ENCODE data around the gene CENPH. TPM values are rescaled to one million over a fixed set of nuclear protein-coding genes. Genes with fewer than 3 reads are reported as not detected.

Gene CENPH
- total and polyA plus RNA-seq, 2 of the 13 experiments (the other 11 are each of a cell fraction or from before 2014, with no cell fraction given) = 11.2 to 28.8 TPM

DNA sequence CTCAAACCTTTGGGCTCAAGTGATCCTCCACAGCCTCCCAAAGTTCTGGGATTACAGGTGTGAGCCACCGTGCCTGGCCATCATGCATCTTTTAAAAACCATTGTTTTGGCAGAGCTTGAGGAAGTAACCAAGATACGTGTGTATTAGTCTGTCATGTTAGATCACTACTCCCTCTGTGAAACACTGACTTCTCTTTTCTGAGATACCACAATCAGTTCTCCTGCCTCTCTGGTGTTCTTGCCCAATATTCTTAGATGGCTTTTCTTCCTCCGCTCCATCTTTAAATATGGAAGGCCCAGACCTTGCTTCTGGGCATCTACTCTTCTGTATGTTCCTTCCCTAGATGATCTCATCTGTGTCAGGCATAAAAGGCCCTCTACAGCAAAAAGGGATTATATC is 36.7 kb upstream of the CENPH start:
- Histone ChIP-seq H3K36me3 (replicated peaks in 1 of 2; ENCODE audit: control insufficient read depth in 1 of 2, insufficient read depth in 2 of 2, low read length in 2 of 2) (no peaks in the 10 kb centered on the region), H3K4me1 (ENCODE audit: insufficient read depth, low read length) (peaks cover 10% of the 10 kb centered on the region; the same call in 1 of the 2 replicates), H3K9me3 (ENCODE audit: low read length) (no peaks in the 10 kb centered on the region), H3K4me3 (replicated peaks in 1 of 3; ENCODE audit: insufficient read depth in 1 of 3, low read depth in 2 of 3, low read length in 3 of 3) (no peak overlapping the region), H3K27me3 (ENCODE audit: control insufficient read depth in 1 of 2, insufficient read depth in 2 of 2, low read length in 2 of 2) (no peaks in the 10 kb centered on the region), H2AFZ (ENCODE audit: low read length) (no peak overlapping the region), H4K20me1 (ENCODE audit: insufficient read depth, low read length) (no peaks in the 10 kb centered on the region), H3K27ac (ENCODE audit: extremely low read length, insufficient read depth, low read length) (no peak overlapping the region), H3K4me2 (ENCODE audit: low read depth, low read length) (no peak overlapping the region), H3K79me2 (ENCODE audit: insufficient read depth, low read length) (no peaks in the 10 kb centered on the region), H3K9ac (ENCODE audit: insufficient read depth, low read depth, low read length) (no peak overlapping the region)
- DNase-seq (ENCODE audit: low spot score) (no peak), ATAC-seq (no peak), FAIRE-seq (no peak)
- ChIA-PET CTCF (ENCODE audit: low intra/inter-chr PET ratio, low total read pairs) (no interaction called here), POLR2A (no interaction called here)
- intact Hi-C loops (cut with micrococcal nuclease; ENCODE audit: unreplicated experiment) = no loop called here
- BruUV-seq (replicated peaks) = no TSS peak
- 44% methylated on average over 3 of the region's 3 CpGs for WGBS (ENCODE audit: low lambda C conversion rate)
- no peak for TF ChIP-seq IRF1 (CRISPR knock-in tag; IDR thresholded peaks at IDR 0.05; ENCODE audit: low read depth)
- TF ChIP-seq SRSF1 (optimal IDR thresholded peaks at IDR 0.05; ENCODE audit: low read depth, low read length) = no peak
- no peak for TF ChIP-seq KDM1A (CRISPR knock-in tag; IDR thresholded peaks at IDR 0.05)
- no peak for TF ChIP-seq ZNF619 (CRISPR knock-in tag; IDR thresholded peaks at IDR 0.05)
- in situ Hi-C loops (cut with HindIII; ENCODE audit: extremely low pct_ligation_motif_present, low pct_unique_long_range_greater_than_20kb) = no loop called here

GRCh38 chr5:69156456-69156855 is 32.9 kb upstream of the CENPH start:
- no peak overlapping the region for H3K9ac ChIP-seq (ENCODE audit: insufficient read depth, low read depth, low read length)
- in situ Hi-C loops (cut with HindIII; ENCODE audit: extremely low pct_ligation_motif_present, low pct_unique_long_range_greater_than_20kb) = no loop called here
- FAIRE-seq = no peak
- no peaks in the 10 kb centered on the region for H4K20me1 ChIP-seq (ENCODE audit: insufficient read depth, low read length)
- TF ChIP-seq PHF21A (CRISPR knock-in tag; IDR thresholded peaks at IDR 0.05) (no peak), SMARCC2 (IDR thresholded peaks at IDR 0.05) (no peak), MBNL3 (CRISPR knock-in tag; conservative IDR thresholded peaks at IDR 0.05) (no peak), GABPB1 (CRISPR knock-in tag; IDR thresholded peaks at IDR 0.05) (no peak), REST (IDR thresholded peaks at IDR 0.05; ENCODE audit: borderline replicate concordance in 1 of 2, low read depth in 1 of 2, low read length in 2 of 2) (no peak), ZNF652 (CRISPR knock-in tag; IDR thresholded peaks at IDR 0.05; ENCODE audit: borderline replicate concordance, low read depth) (no peak), ZNF619 (CRISPR knock-in tag; IDR thresholded peaks at IDR 0.05) (no peak), NCOA5 (CRISPR knock-in tag; IDR thresholded peaks at IDR 0.05) (no peak), MYC (CRISPR knock-in tag; IDR thresholded peaks at IDR 0.05; ENCODE audit: borderline replicate concordance) (no peak), NFYB (CRISPR knock-in tag; IDR thresholded peaks at IDR 0.05) (no peak), JUNB (CRISPR knock-in tag; IDR thresholded peaks at IDR 0.05; ENCODE audit: borderline replicate concordance) (no peak)
- no peak overlapping the region for H3K4me2 ChIP-seq (ENCODE audit: low read depth, low read length)
- H3K27me3 ChIP-seq (ENCODE audit: control insufficient read depth in 1 of 2, insufficient read depth in 2 of 2, low read length in 2 of 2) = no peaks in the 10 kb centered on the region; a peak in 1 of 5 replicates
- H2AFZ ChIP-seq (ENCODE audit: low read length) = no peak overlapping the region
- BruUV-seq (replicated peaks) = no TSS peak
- DNase-seq (ENCODE audit: low spot score) = no peak
- H3K79me2 ChIP-seq (ENCODE audit: insufficient read depth, low read length) = no peaks in the 10 kb centered on the region
- intact Hi-C loops (cut with micrococcal nuclease; ENCODE audit: unreplicated experiment) = no loop called here
- H3K27ac ChIP-seq (ENCODE audit: extremely low read length, insufficient read depth, low read length) = no peak overlapping the region
- 87% methylated on average over 11 of the region's 11 CpGs for WGBS (ENCODE audit: low lambda C conversion rate)
- no peak overlapping the region for H3K4me3 ChIP-seq (replicated peaks in 1 of 3; ENCODE audit: insufficient read depth in 1 of 3, low read depth in 2 of 3, low read length in 3 of 3)
- ATAC-seq = no peak
- ChIA-PET CTCF (ENCODE audit: low intra/inter-chr PET ratio, low total read pairs) (no interaction called here), POLR2A (no interaction called here)
- H3K9me3 ChIP-seq (ENCODE audit: low read length) = no peaks in the 10 kb centered on the region
- no peaks in the 10 kb centered on the region for H3K4me1 ChIP-seq (ENCODE audit: insufficient read depth, low read length)
- H3K36me3 ChIP-seq (replicated peaks in 1 of 2; ENCODE audit: control insufficient read depth in 1 of 2, insufficient read depth in 2 of 2, low read length in 2 of 2) = no peaks in the 10 kb centered on the region

Measured in HepG2 (cell line).